ENCODE data around the gene HMGCR.

Gene HMGCR

GRCh38 chr5:75367401-75367800, 30.4 kb downstream of the HMGCR start:
- FAIRE-seq = no peak
- no peak for DNase-seq (ENCODE audit: insufficient read length, low spot score)
- no peak for TF ChIP-seq CTCF (IDR thresholded peaks at IDR 0.05; ENCODE audit: insufficient read depth, missing control alignments)

GRCh38 chr5:75368391-75368790, 31.4 kb downstream of the HMGCR start:
- TF ChIP-seq CTCF (IDR thresholded peaks at IDR 0.05; ENCODE audit: insufficient read depth, missing control alignments) = no peak
- no peak for FAIRE-seq
- DNase-seq (ENCODE audit: insufficient read length, low spot score) = no peak

- no peak for TF ChIP-seq CTCF (IDR thresholded peaks at IDR 0.05; ENCODE audit: insufficient read depth, missing control alignments)
- no peak for DNase-seq (ENCODE audit: insufficient read length, low spot score)
- FAIRE-seq = no peak
Observed at GRCh38 chr5:75373862-75374261, 36.8 kb downstream of the HMGCR start.

- DNase-seq (ENCODE audit: insufficient read length, low spot score) = no peak
- TF ChIP-seq CTCF (IDR thresholded peaks at IDR 0.05; ENCODE audit: insufficient read depth, missing control alignments) = no peak
- no peak for FAIRE-seq
Observed at GRCh38 chr5:75374394-75374814, 37.4 kb downstream of the HMGCR start.

GRCh38 chr5:75375414-75375813, 38.4 kb downstream of the HMGCR start:
- FAIRE-seq = no peak
- no peak for TF ChIP-seq CTCF (IDR thresholded peaks at IDR 0.05; ENCODE audit: insufficient read depth, missing control alignments)
- no peak for DNase-seq (ENCODE audit: insufficient read length, low spot score)

- DNase-seq (ENCODE audit: insufficient read length, low spot score) = no peak
- TF ChIP-seq CTCF (IDR thresholded peaks at IDR 0.05; ENCODE audit: insufficient read depth, missing control alignments) = no peak
- no peak for FAIRE-seq
Observed at GRCh38 chr5:75380099-75380498, 43.1 kb downstream of the HMGCR start.

- no peak for FAIRE-seq
- DNase-seq (ENCODE audit: insufficient read length, low spot score) = no peak
- TF ChIP-seq CTCF (IDR thresholded peaks at IDR 0.05; ENCODE audit: insufficient read depth, missing control alignments) = no peak
Observed at GRCh38 chr5:75381456-75381855, 44.4 kb downstream of the HMGCR start.

Data from D721Med (cell line).